Measurements from ENCODE around the gene ILKAP. TPM values are rescaled to one million over a fixed set of nuclear protein-coding genes. Genes with fewer than 3 reads are reported as not detected.

ILKAP gene
- polyA plus RNA-seq, 1 of the 3 experiments (the other 2 are of a cell fraction): 49.2 TPM

GRCh38 chr2:238129166-238130010 is 74.1 kb downstream of the ILKAP start (continued):
- TF ChIP-seq USF2 (IDR thresholded peaks at IDR 0.05; ENCODE audit: borderline replicate concordance, low read depth, low read length): no peak

GRCh38 chr2:238128534-238129001 is 74.9 kb downstream of the ILKAP start:
- Histone ChIP-seq H3K4me3 (ENCODE audit: low read depth in 2 of 2, low read length in 1 of 2) (no peak overlapping the region), H2AFZ (ENCODE audit: low read depth) (no peak overlapping the region), H3K9me3 (no peaks in the 10 kb centered on the region), H3K27me3 (ENCODE audit: insufficient read depth) (no peaks in the 10 kb centered on the region), H3K36me3 (replicated peaks in 1 of 2; ENCODE audit: control insufficient read depth in 1 of 2, insufficient read depth in 2 of 2, low read length in 1 of 2) (no peaks in the 10 kb centered on the region), H4K20me1 (ENCODE audit: insufficient read depth) (no peaks in the 10 kb centered on the region), H3K4me1 (ENCODE audit: control insufficient read depth in 1 of 2, insufficient read depth in 2 of 2, low read depth in 1 of 2, low read length in 1 of 2) (no peaks in the 10 kb centered on the region), H3K9ac (no peak overlapping the region), H3K27ac (ENCODE audit: low read depth in 2 of 2, low read length in 1 of 2) (no peak overlapping the region), H3K4me2 (no peak overlapping the region), H3F3A (replicated peaks; ENCODE audit: insufficient read depth) (no peaks in the 10 kb centered on the region), H3K79me2 (ENCODE audit: insufficient read depth) (no peaks in the 10 kb centered on the region), H3K9me2 (no peaks in the 10 kb centered on the region)
- no peak for TF ChIP-seq TAF1 (IDR thresholded peaks at IDR 0.05; ENCODE audit: borderline replicate concordance, low read depth, low read length)
- no peak for TF ChIP-seq ELF1 (IDR thresholded peaks at IDR 0.05)
- no peak for TF ChIP-seq MAX (IDR thresholded peaks at IDR 0.05; ENCODE audit: low read depth)
- no peak for TF ChIP-seq CTCF (IDR thresholded peaks at IDR 0.05)
- TF ChIP-seq YY1 (IDR thresholded peaks at IDR 0.05; ENCODE audit: low read depth): no peak
- TF ChIP-seq EZH2phosphoT487 (IDR thresholded peaks at IDR 0.05; ENCODE audit: borderline replicate concordance, low read depth): no peak
- TF ChIP-seq RFX5 (IDR thresholded peaks at IDR 0.05; ENCODE audit: low read length): no peak
- no peak for TF ChIP-seq SMC3 (IDR thresholded peaks at IDR 0.05; ENCODE audit: low read depth, low read length)
- no peak for TF ChIP-seq PBX3 (IDR thresholded peaks at IDR 0.05)
- TF ChIP-seq RXRA (IDR thresholded peaks at IDR 0.05; ENCODE audit: borderline replicate concordance, low read depth): no peak
- TF ChIP-seq NFIC (IDR thresholded peaks at IDR 0.05; ENCODE audit: borderline replicate concordance): no peak
- no peak for TF ChIP-seq ZBTB33 (IDR thresholded peaks at IDR 0.05; ENCODE audit: borderline replicate concordance, low read depth)
- POLR2A ChIA-PET: no interaction called here
- DNase-seq: no peak
- CTCF ChIA-PET: no interaction called here
- WGBS (ENCODE audit: low lambda C conversion rate): 85% methylated on average over 30 of the region's 30 CpGs

Data from SK-N-SH (cell line).